ENCODE data around the gene AIRE.

The AIRE gene

DNA sequence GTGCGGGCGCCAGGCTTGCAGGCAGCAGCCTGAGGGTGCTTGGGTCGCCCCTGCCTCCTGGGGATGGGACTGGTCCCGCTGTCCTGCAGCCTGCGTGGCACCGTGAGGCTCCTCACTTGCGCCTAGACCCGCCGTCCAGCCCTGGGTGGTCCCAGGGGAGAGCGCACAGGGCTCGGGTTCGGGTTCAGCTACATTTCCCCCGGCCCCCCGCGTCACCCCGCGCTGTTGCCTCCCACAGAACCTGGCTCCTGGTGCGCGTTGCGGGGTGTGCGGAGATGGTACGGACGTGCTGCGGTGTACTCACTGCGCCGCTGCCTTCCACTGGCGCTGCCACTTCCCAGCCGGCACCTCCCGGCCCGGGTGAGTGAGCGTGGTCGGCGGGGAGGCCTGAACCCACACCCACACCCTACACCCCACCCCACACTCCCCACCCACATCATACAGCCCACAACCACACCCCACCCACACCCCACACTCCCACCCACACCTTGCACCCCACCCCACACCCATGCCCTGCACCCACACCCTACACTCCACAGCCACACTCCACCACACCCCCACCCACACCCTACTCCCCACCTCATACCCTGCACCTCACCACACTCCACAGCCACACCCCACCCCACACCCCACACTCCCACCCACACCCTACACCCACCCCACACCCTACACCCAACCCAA lies 8.0 kb downstream of the AIRE start:
- TF ChIP-seq, protein P1, sequence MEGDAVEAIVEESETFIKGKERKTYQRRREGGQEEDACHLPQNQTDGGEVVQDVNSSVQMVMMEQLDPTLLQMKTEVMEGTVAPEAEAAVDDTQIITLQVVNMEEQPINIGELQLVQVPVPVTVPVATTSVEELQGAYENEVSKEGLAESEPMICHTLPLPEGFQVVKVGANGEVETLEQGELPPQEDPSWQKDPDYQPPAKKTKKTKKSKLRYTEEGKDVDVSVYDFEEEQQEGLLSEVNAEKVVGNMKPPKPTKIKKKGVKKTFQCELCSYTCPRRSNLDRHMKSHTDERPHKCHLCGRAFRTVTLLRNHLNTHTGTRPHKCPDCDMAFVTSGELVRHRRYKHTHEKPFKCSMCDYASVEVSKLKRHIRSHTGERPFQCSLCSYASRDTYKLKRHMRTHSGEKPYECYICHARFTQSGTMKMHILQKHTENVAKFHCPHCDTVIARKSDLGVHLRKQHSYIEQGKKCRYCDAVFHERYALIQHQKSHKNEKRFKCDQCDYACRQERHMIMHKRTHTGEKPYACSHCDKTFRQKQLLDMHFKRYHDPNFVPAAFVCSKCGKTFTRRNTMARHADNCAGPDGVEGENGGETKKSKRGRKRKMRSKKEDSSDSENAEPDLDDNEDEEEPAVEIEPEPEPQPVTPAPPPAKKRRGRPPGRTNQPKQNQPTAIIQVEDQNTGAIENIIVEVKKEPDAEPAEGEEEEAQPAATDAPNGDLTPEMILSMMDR (IDR thresholded peaks at IDR 0.05; ENCODE audit: borderline replicate concordance, control extremely low read depth, extremely low read depth, insufficient read depth, missing control alignments), result no peak
- no peak for DNase-seq (ENCODE audit: low spot score)
- in situ Hi-C loops (cut with MboI; ENCODE audit: low sequenced_read_pairs, unreplicated experiment), result loop anchor here (25.0 kb wide), 2 partner anchors 256 to 481 kb away; no protein-coding TSS in a partner anchor

GRCh38 chr21:44294391-44295162 lies 8.9 kb downstream of the AIRE start:
- DNase-seq (ENCODE audit: low spot score), result no peak
- TF ChIP-seq, protein P1 (IDR thresholded peaks at IDR 0.05; ENCODE audit: borderline replicate concordance, control extremely low read depth, extremely low read depth, insufficient read depth, missing control alignments), result no peak
- in situ Hi-C loops (cut with MboI; ENCODE audit: low sequenced_read_pairs, unreplicated experiment), result loop anchor here (25.0 kb wide), 2 partner anchors 257 to 482 kb away; no protein-coding TSS in a partner anchor

GRCh38 chr21:44295163-44295573 lies 9.5 kb downstream of the AIRE start:
- in situ Hi-C loops (cut with MboI; ENCODE audit: low sequenced_read_pairs, unreplicated experiment), result loop anchor here (25.0 kb wide), 2 partner anchors 258 to 483 kb away; no protein-coding TSS in a partner anchor
- TF ChIP-seq, protein P1 (IDR thresholded peaks at IDR 0.05; ENCODE audit: borderline replicate concordance, control extremely low read depth, extremely low read depth, insufficient read depth, missing control alignments), result no peak
- DNase-seq (ENCODE audit: low spot score), result no peak

DNA sequence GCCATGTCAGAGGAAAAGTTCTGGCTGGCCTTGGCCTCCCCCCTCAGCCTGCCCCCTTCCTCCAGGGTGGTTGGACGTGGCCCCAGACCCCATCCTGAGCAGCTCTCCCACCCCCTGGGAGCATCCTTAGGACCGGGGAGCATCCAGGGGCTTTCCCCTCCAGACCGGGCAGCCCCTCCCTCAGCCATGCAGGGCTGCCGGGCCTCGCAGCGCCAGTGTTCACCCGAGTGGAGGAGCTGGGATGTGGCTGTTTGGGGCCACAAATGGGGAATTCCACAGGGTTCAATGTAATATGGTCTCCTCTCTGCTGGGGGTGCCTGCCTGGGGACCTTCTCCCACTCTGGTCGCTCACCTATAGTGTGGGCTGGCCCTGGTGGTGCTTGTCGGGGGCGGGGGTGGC lies 10.0 kb downstream of the AIRE start:
- in situ Hi-C loops (cut with MboI; ENCODE audit: low sequenced_read_pairs, unreplicated experiment), result loop anchor here (25.0 kb wide), 2 partner anchors 258 to 483 kb away; no protein-coding TSS in a partner anchor
- TF ChIP-seq, protein P1 (IDR thresholded peaks at IDR 0.05; ENCODE audit: borderline replicate concordance, control extremely low read depth, extremely low read depth, insufficient read depth, missing control alignments), result no peak
- peak; percentile 70 for DNase-seq (ENCODE audit: low spot score)

GRCh38 chr21:44296103-44296519 lies 10.4 kb downstream of the AIRE start:
- TF ChIP-seq, protein P1 (IDR thresholded peaks at IDR 0.05; ENCODE audit: borderline replicate concordance, control extremely low read depth, extremely low read depth, insufficient read depth, missing control alignments), result no peak
- in situ Hi-C loops (cut with MboI; ENCODE audit: low sequenced_read_pairs, unreplicated experiment), result loop anchor here (25.0 kb wide), 2 partner anchors 259 to 484 kb away; no protein-coding TSS in a partner anchor
- DNase-seq (ENCODE audit: low spot score), result no peak

DNA sequence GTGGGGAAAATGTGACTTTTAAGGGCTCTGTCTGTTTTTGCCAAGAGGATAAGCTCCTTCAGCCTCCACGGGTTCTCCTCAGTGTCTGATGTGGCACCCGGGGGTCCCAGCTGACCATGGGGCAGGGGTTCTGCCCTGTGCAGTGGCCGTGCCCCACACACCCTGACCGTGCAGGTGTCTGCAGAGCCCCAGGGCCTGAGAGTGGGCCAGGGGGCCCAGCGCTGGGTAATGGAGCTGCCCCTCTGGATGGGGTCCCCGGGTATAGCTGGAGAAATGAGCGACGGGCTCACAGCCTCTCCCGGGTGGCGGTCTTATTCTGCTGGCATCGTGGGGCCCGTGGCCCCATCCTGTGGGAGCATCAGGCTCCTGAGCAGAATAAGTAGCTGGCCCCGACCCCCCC lies 11.2 kb downstream of the AIRE start:
- TF ChIP-seq, protein P1 (IDR thresholded peaks at IDR 0.05; ENCODE audit: borderline replicate concordance, control extremely low read depth, extremely low read depth, insufficient read depth, missing control alignments), result no peak
- DNase-seq (ENCODE audit: low spot score), result no peak
- in situ Hi-C loops (cut with MboI; ENCODE audit: low sequenced_read_pairs, unreplicated experiment), result loop anchor here (25.0 kb wide), 2 partner anchors 260 to 485 kb away; no protein-coding TSS in a partner anchor

Measured in GM13976 (cell line).